Measurements from ENCODE around the gene SPCS1.
"Not testable (repeated sequence)": the region's sequence is repeated elsewhere in the genome, so short reads cannot be mapped to it uniquely, and the experiment has no call there.

The SPCS1 gene

DNA sequence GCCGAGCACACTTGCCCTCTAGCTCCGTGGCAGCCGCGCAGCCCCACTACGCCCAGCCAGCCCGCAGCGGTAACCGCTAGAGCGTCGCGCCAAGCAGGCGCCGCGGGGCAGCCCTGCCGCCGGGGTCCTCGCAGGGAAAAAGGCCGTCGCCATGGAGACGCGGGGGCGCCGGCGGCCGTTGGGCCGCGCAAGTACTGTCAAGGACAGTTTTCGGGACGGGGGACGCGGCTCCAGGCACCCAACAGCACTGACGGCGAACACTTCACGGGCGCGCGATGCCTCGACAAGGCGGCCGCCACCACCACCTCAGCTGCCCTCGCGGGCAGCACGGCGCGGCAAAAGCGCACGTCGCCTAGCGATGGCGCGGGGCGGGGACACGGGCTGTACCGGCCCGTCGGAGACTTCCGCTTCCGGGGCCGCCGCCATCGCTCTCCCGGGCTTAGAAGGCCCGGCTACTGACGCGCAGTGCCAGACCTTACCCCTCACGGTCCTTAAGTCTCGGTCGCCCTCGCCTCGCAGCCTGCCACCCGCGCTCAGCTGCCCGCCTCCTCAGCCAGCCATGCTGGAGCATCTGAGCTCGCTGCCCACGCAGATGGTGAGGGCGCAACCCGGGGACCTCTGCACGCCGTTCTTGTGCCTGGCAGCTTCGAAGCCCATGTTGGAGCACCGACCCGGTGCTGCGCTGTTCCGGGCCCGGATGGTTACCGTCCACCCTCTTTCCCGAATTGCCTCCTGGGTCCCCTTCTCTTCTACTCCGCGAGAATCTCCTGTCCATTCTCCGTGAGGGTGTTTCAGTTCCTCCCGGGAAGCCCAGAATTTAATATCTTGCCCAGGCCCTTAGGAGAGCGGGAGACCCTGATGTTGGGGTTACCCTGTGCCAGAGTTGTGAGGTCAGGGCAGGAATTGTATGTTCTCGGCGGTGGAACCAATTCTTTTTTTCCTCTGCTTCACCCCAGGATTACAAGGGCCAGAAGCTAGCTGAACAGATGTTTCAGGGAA lies at the start of gene SPCS1, which contains the start of gene GLT8D1:
Gene SPCS1, plus strand, starts transcription at position 419 of the 999 bp plus-strand sequence. Its CDS starts 141 bp downstream, at position 560.
Gene GLT8D1, minus strand, starts transcription at position 104 of the 999 bp plus-strand sequence. CDS start 5,331 bp downstream, outside the sequence.
- DNase-seq: peak; percentile 88

DNA sequence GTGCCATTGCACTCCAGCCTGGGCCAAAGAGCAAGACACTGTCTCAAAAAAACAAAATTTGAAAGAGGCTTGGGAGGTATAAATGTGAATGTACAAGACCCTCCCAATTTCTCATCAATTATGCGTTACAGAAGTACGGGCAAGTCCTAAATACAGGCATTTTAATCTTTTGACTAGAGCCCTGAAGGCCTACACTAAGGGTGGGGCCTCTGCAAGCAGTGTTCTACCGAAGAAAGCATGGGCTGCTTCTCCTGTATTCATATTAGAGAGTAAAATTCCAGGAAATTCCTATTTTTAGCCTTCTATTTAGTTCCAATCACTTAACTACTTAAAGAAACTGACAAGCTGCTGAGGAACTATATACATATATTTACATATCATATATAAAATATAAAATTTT lies 45.9 kb upstream of the SPCS1 start:
- DNase-seq: no peak

DNA sequence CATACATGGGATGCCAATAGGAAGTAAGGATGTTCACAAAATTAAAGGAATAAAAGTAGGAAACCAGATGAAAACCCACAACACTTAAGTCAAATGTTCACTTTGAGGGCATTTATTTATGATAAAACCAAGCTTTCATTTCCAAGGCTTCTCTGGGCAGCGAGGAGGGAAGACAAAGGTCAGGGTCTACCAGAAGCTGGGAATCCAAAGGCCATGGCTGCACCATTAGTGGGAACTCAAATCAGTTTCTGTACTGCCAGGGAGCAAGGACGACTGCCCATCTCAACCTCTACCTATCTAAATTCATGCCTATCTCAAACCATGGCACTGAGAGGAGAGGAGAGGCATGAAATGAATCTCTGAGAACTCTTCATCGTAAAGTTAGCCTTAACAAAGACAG lies 42.8 kb upstream of the SPCS1 start:
- no peak for DNase-seq

DNA sequence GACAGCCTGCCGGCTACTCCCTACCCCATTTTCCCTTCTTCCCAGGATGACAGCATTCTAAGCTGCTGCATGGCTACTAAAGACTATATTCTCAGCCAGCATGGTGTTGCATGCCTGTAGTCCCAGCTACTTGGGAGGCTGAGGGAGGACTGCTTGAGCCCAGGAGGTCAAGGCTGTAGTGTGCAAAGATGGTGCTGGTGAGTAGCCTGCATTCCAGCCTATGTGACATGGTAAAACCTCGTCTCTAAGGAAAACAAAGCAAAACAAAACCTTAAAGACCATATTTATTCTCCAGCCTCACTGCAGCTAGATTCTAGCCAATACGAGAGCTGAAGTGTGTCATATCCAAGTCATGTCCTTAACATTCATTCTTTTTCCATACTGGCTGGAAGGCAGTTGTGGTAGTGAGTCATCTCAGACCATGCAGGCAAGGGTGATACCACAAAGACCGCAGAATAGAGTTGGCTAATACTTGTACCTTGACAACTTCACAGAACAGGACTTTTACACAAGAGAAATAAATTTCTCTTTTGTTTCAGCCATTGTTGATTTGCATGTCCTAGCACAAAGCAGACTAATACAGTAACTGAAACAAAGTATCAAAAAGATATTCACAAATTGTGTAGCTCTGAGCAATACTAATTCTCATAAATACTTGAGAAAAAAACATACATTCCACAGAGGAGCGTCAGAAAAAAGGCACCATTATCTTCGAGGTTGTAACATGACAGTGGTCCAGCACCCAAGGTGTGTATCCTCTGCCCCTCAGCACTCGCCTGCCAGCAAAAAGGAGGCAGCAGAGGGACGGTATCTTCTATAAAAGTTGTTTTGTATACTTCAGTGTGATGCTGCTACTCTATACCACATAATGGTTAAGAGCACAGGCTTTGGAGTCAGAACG lies 35.0 kb upstream of the SPCS1 start:
- peak; percentile 11 for DNase-seq

DNA sequence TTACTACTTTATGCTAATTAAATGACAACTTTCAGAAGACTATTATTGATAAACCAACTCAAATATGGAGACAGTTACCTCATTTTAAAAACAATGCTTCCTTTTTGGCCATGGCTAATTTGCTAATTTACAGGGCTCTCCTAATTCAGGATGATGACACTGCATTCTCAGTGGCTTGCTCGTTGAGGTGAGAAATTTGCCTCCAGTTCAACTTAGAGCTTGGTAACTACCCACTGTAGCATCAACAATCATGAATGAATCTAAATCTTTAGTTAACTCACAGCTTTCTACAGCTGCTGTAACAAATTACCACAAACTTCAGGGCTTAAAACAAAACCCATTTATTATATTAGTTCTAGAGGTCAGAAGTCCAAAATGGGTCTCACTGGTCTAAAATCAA lies 34.2 kb upstream of the SPCS1 start:
- no peak for DNase-seq

DNA sequence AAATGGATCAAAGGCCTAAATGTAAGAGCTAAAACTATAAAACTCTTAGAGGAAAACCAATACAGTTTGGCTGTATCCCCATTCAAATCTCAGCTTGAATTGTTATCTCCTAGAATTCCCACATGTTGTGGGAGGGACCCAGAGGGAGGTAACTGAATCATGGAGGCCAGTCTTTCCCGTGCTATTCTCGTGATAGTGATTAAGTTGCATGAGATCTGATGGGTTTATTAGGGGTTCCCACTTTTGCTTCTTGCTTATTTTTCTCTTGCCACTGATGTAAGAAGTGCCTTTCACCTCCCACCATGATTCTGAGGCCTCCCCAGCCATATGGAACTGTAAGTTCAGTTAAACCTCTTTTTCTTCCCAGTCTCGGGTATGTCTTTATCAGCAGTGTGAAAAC lies 29.7 kb upstream of the SPCS1 start:
- not testable (repeated sequence) for DNase-seq

DNA sequence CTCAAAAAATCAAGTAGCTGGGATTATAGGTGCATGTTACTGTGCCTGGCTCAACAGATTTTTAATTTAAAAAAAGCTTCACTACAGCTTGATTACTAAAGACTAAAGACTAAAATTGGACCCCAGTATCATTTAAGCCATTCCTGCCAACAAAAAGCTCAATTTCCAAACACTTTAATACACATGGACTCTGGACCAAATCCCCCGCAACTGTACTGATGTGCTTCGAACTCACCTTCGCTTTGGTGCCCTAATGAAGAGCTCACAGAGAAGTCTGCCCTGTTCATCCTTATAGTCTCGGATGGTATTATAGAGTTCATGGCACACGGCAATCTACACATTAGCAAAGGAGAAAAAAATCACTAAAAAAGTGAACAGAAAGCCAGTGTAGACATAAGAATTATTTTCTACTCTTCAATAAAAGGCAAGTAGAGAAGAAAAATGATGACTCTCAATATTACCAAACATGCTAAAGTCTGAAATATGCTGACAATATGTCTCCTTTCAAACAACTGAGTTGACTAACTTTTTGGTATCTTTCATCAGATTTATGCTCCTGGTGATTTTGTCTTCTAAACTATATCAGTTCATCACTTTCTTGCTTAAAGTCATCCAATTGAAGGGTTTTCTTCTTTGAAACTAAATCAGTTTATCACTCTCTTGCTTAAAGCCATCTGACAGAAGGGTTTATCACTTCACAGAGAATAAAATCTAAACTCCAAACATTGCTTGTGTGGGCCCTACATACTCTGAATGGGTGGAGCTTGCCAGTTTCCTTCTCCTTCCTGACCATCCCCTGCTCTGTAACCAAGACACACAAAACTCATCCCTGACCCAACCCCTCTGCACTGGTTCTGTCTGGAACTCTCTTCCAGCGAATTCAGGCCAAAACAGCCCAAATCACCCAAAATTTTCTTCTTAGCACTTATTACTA lies 27.4 kb upstream of the SPCS1 start:
- DNase-seq: no peak

DNA sequence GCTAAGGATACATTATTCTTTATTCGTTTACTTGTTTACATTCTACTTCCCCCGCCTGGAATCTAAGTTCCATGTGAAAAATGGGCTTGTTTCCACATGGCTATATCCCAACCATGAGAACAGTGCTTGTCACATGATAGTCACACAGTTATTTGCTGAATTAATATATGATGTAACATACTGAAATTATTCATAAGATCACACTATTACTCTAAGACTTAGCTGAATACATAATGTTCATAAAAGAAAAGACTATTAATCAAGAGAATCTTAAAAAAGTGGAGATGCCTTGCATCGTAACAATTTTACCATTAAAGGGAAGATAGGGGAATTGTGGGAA lies 26.7 kb upstream of the SPCS1 start:
- no peak for DNase-seq

DNA sequence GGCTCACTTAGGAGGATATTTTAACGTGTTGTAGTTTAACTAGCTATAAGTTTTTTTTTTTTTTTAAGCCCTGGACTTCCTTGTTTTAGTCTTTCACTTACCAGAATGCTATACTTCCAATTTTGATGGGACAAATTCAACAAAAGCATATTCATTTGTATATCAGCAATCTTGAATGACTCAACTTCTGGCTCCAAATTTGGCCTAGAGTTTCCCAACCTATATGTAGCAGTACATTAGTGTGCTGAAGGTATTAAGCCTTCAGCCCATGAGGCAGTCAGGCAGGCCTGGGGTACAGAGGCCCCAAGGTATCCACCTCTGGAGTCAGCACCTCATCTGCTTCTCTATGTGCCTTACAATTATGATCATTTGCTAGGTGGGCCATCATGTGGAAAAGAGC lies 26.1 kb upstream of the SPCS1 start:
- DNase-seq: no peak

DNA sequence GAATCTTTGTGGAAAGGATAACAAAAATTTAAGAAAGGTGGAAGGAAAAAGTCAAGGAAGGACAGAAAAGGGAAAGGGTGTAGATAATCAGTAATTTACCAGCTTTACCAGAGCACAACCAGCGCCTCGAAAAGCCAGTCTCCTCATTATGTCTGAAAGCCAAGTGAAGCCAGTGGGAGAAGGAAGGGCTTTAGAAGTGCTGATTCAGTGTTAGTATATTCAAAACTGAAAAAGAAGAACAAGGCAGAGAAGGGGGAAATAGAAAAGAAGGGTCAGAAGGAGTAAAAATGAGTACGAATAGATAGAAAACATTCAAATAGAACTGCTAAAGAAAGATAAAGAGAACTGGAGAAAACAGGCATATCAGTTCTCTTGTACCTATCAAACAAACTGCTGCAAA lies 24.3 kb upstream of the SPCS1 start:
- no peak for DNase-seq

DNA sequence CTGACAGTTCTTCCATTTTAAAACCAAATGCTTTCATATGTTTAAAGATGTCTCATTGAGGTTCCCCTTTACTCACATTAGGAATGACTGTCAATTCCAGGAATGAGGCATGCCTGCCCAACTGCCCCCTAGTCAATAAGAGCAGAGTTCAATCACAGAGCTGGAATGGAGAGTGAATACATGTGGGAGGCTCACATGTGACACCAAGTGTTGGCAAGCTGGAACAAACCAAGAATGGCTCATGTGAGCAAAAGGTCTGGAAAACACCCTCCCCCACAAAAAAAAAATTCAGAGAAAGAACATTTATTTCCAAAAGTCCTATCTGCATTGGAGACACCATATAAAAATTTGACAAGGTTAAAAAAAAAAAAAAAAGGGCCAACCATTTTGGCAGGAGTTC lies 23.9 kb upstream of the SPCS1 start:
- no peak for DNase-seq

DNA sequence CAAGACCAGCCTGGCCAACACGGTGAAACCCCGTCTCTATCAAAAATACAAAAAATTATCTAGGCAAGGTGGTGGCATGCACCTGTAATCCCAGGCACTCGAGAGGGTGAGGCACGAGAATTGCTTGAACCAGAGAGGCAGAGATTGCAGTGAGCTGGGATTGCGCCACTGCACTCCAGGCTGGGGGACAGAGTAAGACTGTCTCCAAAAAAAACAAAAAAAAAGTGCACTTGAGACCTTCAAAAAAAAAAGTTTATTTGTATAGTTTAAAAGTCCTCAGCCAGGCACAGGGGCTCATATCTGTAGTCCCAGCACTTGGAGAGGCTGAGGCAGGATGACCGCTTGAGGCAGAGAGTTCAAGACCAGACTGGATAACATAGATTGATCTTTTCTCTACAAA lies 22.3 kb upstream of the SPCS1 start:
- DNase-seq: no peak

DNA sequence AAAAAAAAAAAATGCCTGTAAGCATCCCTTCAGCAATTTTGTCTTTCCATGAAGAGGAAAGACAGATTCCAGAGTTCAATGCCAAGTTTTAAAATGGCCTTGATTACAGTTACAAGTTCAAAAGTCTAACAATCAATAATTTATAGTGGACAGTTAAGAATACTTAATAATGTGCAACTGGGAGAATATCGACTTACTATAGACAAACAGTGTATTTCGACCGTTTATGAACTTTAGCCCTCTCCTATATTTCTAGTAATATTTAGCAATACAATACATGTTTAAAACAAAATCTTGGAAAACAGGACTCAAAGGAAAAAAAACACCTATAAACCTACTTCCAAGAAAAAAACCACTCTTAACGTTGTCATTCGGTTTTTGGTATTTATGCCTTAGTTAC lies 21.7 kb upstream of the SPCS1 start:
- DNase-seq: no peak

DNA sequence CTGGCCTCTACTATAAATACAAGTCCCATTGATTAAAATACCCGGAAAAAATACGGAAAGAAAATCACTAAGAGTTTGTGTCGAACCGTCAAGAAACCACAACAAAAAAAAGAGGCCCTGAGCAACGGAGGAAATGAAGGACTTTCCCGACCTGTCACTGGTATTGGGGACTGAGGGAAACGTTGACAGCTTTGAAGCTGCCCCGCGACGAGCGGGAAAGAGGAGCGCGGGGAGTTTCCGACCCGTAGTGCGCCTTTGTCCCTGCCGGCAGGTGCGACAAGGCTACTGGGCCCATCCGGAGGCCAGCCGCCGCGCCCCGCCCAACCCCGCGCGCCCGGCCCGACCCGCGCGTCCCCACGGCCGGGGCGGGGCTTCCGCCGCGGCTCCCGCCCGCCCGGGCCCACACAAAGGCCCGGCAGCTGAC lies 20.6 kb upstream of the SPCS1 start:
- DNase-seq: peak; percentile 74

DNA sequence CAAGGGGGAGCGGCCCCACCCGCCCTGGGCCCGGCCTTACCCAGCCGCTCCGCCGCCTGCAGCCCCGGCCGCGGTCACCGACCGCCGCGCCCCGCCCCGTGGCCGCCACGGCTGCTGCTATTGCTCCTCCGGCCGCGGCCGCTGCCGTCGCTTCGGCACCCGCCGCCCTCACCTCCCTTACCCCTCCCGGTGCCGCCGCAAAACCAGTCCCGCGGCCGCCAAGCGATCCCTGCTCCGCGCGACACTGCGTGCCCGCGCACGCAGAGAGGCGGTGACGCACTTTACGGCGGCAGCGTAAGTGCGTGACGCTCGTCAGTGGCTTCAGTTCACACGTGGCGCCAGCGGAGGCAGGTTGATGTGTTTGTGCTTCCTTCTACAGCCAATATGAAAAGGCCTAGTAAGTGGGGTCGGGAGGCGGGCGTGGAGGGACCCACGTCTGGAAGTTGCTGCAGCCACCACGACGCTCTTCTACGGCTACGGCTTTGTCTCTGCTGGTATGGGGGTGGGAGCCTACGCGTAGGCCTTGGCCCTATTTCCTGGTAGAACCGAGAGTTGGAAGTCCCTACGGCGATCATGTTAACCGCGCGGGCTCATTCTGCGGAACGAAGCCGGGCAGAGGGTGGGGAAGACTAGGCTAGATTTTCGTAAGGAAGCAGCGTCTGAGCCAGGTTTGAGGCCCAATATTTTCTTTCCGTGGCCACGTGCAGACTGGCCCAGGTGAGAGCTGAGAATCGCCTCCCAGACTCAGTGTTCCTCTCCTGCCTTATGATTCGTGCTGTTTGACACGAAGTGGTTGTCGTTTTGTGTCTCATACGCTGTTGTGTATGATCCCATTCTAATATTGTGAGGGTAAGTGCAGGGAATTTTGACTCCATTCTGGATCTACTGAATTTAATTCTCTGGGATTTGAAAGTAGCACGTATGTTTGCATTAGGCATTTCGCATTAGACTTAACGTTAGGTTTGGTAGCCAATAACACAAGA lies 19.9 kb upstream of the SPCS1 start, which contains the start of the genes GNL3 and PBRM1:
Gene GNL3, plus strand, starts transcription at position 324 of the 983 bp plus-strand sequence. Its CDS starts 61 bp downstream, at position 385.
Gene PBRM1, minus strand, starts transcription at position 205 of the 983 bp plus-strand sequence.
- peak; percentile 91 for DNase-seq

DNA sequence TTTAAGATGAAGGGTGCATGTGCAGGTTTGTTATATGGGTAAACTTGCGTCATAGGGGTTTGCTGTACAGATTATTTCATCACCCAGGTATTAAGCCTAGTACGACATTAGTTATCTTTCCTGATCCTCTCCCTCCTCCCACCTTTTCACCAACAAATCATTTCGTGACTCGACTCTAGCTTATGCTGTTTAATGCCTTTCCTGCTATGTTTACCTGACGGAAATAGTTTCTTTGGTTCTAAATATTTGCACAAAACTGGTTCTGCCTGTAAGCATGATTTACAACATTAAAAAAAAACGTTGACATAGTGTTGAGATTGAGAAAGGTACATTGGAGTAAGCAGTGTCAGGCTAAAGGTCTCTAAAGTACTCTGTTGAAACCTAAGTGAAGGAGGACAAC lies 17.6 kb upstream of the SPCS1 start:
- no peak for DNase-seq

DNA sequence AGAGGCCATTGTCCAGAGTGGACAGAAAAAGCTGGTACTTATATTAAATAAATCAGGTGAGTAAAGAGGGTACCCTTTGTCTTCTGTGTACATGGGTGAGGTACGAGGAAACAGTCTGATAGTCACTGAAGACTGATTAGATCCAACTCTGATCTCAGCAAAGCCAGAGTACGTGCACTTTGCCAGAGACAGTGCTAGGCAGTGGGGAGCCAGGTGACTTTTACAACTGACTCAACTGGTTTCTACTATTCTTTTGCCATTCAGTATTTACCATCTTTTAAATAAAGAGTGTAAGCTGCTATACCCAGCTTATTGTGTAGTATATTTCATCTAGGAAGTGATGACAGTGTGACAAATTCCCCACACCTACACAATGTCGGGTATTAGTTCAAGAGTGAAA lies 16.8 kb upstream of the SPCS1 start:
- DNase-seq: no peak

DNA sequence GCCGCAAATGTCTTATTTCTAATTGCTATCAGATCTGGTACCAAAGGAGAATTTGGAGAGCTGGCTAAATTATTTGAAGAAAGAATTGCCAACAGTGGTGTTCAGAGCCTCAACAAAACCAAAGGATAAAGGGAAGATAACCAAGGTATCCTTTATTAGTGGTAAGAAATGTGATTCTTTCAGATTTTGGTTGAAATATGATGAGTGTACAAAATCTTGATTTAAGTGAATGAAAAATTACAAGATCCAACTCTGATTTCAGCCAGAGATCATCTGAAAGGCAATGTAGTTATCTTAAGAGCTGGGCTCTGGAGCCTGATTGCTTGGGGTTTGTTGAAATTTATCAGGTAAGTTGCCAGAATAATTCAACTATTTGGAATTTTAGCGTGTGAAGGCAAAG lies 15.3 kb upstream of the SPCS1 start:
- DNase-seq: no peak

DNA sequence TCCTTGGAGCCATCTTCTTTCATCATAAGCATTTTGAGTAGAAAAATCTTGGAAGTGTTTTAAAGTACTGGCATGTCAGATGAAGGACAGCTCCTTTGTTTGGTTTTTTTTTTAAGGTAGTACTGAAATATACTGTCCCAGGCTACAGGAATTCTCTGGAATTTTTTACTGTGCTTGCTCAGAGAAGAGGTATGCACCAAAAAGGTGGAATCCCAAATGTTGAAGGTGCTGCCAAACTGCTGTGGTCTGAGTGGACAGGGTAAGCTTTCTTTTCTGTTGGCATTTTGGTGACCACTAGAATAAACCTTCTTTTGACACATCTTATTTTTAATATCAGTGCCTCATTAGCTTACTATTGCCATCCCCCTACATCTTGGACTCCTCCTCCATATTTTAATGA lies 12.8 kb upstream of the SPCS1 start:
- no peak for DNase-seq

DNA sequence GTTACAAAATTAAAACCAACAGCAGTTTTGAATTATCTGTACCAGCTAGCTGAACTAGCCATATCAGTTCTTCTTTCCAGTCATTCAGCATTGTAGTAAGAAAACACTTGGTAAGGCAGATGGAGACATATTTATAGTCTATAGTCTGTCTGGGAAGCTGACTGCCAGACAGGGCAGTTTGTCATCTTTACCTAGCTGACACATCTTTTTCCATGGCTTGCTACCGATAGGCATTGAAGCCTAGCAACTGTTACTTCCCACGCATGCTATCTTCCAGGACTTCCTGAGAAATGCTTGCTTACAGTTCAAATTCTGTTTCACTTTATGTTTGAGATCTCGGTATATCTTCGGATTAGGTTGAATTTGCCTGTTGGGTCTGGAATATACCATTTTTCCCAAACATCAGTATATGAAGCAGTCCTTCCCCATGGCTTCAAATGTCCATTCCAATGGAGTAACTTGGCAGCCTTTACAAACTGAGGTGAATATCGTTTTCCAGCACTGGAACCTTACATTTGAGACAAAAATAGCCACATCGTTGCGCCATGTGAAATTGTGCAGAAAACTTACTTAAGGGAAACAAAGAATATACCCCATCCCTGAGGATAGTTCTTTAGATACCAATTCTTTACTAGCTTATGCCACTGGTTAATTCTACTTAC lies 11.2 kb upstream of the SPCS1 start:
- DNase-seq: no peak

All from CD4-positive, alpha-beta T cell treated with Interleukin-6 for 4 hours (primary cell).